ENCODE measurements around the gene ZNF335.

DNA sequence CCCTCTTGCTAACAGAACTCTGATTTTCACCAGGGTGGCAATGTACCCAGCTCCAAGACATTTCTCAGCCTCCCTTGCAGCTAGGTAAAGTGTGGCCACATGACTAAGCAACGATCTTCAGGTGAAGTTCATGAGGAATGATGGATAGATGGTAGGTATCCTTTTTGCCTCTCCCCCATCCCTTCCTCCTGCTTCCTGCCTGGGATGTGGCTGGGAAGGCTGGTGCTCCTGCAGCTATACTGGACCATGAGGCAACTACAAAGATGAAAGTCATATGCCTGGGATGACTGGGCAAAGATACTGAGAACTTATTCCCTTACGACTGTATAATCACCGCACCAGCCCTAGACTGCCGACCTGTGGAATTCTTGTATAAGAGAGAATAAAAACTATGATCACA, 13.4 kb downstream of the ZNF335 start:
- TF ChIP-seq, protein P1, sequence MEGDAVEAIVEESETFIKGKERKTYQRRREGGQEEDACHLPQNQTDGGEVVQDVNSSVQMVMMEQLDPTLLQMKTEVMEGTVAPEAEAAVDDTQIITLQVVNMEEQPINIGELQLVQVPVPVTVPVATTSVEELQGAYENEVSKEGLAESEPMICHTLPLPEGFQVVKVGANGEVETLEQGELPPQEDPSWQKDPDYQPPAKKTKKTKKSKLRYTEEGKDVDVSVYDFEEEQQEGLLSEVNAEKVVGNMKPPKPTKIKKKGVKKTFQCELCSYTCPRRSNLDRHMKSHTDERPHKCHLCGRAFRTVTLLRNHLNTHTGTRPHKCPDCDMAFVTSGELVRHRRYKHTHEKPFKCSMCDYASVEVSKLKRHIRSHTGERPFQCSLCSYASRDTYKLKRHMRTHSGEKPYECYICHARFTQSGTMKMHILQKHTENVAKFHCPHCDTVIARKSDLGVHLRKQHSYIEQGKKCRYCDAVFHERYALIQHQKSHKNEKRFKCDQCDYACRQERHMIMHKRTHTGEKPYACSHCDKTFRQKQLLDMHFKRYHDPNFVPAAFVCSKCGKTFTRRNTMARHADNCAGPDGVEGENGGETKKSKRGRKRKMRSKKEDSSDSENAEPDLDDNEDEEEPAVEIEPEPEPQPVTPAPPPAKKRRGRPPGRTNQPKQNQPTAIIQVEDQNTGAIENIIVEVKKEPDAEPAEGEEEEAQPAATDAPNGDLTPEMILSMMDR (conservative IDR thresholded peaks at IDR 0.05 in 1 of 2, IDR thresholded peaks at IDR 0.05 in 1 of 2; ENCODE audit: low read depth in 1 of 2, low read length in 2 of 2) = no peak
- no peak for TF ChIP-seq EZH2 (IDR thresholded peaks at IDR 0.05; ENCODE audit: low read length, missing control alignments)

Data from fibroblast of lung (primary cell).